Left renal cortex interstitium (tissue), 4 donors: ENCODE measurements around the gene SLC38A5. TPM values are rescaled to one million over a fixed set of nuclear protein-coding genes. Genes with fewer than 3 reads are reported as not detected.
"Not testable (repeated sequence)": the region's sequence is repeated elsewhere in the genome, so short reads cannot be mapped to it uniquely, and the experiment has no call there.

Experiments used
- DNase-seq, 4 donors: peaks; one replicate each; pipeline ENCODE4 v3.0.0-alpha.2; 2013; ENCODE audit warnings: low read depth in 4 of 4, low spot score in 2 of 4, missing footprints in 1 of 4
- polyA plus RNA-seq, 4 donors: library from polyadenylated mRNA; unstranded; fragments of 120-200 nt; gene quantifications; one replicate each; pipeline ENCODE4 v1.2.1, GENCODE V29; 2013; ENCODE audit not compliant: insufficient read length in 4 of 4

Gene SLC38A5
- 1 to 10 TPM; 3.4 to 7.3 (median 5.1) TPM for polyA plus RNA-seq

- no peak for DNase-seq
Measured at GRCh38 chrX:48470110-48470832, at the start of gene SLC38A5. Gene SLC38A5, minus strand, starts transcription at chrX:48470260. Its CDS starts 2,336 bp downstream, at chrX:48467924.

GRCh38 chrX:48519481-48519880 lies 49.4 kb upstream of the SLC38A5 start:
- not testable (repeated sequence) for DNase-seq

- no peak for DNase-seq
Measured at GRCh38 chrX:48516987-48517386, 46.9 kb upstream of the SLC38A5 start.

GRCh38 chrX:48516285-48516684 lies 46.2 kb upstream of the SLC38A5 start:
- no peak for DNase-seq

- no peak for DNase-seq
Measured at GRCh38 chrX:48515842-48516241, 45.8 kb upstream of the SLC38A5 start.

- no peak for DNase-seq
Measured at GRCh38 chrX:48514868-48515460, 44.9 kb upstream of the SLC38A5 start.

GRCh38 chrX:48514126-48514806 lies 44.2 kb upstream of the SLC38A5 start:
- no peak for DNase-seq

GRCh38 chrX:48513670-48514069 lies 43.6 kb upstream of the SLC38A5 start:
- DNase-seq: no peak

- DNase-seq: no peak
Measured at GRCh38 chrX:48512371-48512935, 42.4 kb upstream of the SLC38A5 start.

- no peak for DNase-seq
Measured at GRCh38 chrX:48511560-48511959, 41.5 kb upstream of the SLC38A5 start.

GRCh38 chrX:48509619-48510018 lies 39.6 kb upstream of the SLC38A5 start:
- no peak for DNase-seq

GRCh38 chrX:48509245-48509590 lies 39.2 kb upstream of the SLC38A5 start:
- no peak for DNase-seq

- DNase-seq: peak in 2 of 4 donors; percentile 24 to 55
Measured at GRCh38 chrX:48508400-48509244, 38.6 kb upstream of the SLC38A5 start, which contains the start of gene PORCN. Gene PORCN, plus strand, starts transcription at chrX:48508992. Its CDS starts 829 bp downstream, at chrX:48509821.

- DNase-seq: no peak
Measured at GRCh38 chrX:48507246-48507645, 37.2 kb upstream of the SLC38A5 start.

GRCh38 chrX:48505481-48505880 lies 35.4 kb upstream of the SLC38A5 start:
- DNase-seq: no peak

GRCh38 chrX:48504261-48504660 lies 34.2 kb upstream of the SLC38A5 start:
- DNase-seq: no peak

GRCh38 chrX:48498374-48498809 lies 28.3 kb upstream of the SLC38A5 start:
- no peak for DNase-seq

GRCh38 chrX:48497871-48498270 lies 27.8 kb upstream of the SLC38A5 start:
- DNase-seq: no peak

- no peak for DNase-seq
Measured at GRCh38 chrX:48496660-48497059, 26.6 kb upstream of the SLC38A5 start.

GRCh38 chrX:48493890-48494364 lies 23.9 kb upstream of the SLC38A5 start:
- no peak for DNase-seq
